PFSK-1 (cell line): ENCODE data around the gene RARRES1.

Experiments
- FOXP2 ChIP-seq: optimal IDR thresholded peaks from 2 replicates; pipeline ENCODE3; 2011; ENCODE audit warnings: borderline replicate concordance, control low read depth, inconsistent platforms; ENCODE audit not compliant: insufficient read depth; ENCODE audit errors: extremely low read length, extremely low read depth
- POLR2AphosphoS5 ChIP-seq: IDR thresholded peaks from 2 replicates; pipeline ENCODE4 v1.6.1; 2012; ENCODE audit warnings: low read depth, mild to moderate bottlenecking, control low read depth, low read length, moderate library complexity
- REST ChIP-seq, 2 experiments: IDR thresholded peaks; 2 replicates each; pipeline versions ENCODE4 v1.6.1 to v1.8.0; 2011 to 2012; ENCODE audit warnings: low read depth in 2 of 2, low read length in 2 of 2, control low read depth in 1 of 2, inconsistent platforms in 1 of 2, mild to moderate bottlenecking in 1 of 2, moderate library complexity in 1 of 2; ENCODE audit not compliant: insufficient read depth in 1 of 2
- SIN3A ChIP-seq: IDR thresholded peaks from 2 replicates; pipeline ENCODE4 v1.6.1; 2012; ENCODE audit warnings: mild to moderate bottlenecking, low read length, moderate library complexity, borderline replicate concordance; ENCODE audit not compliant: insufficient read depth
- TAF1 ChIP-seq: IDR thresholded peaks from 2 replicates; pipeline ENCODE4 v1.6.1; 2012; ENCODE audit warnings: low read length, control low read depth, borderline replicate concordance; ENCODE audit not compliant: insufficient read depth

The RARRES1 gene

GRCh38 chr3:158680861-158681260 is 51.4 kb downstream of the RARRES1 start:
- TF ChIP-seq POLR2AphosphoS5 = no peak
- TF ChIP-seq FOXP2 = no peak
- no peak for TF ChIP-seq TAF1
- no peak for TF ChIP-seq SIN3A
- no peak for TF ChIP-seq REST (IDR thresholded peaks at IDR 0.05; ENCODE audit: insufficient read depth in 1 of 2, low read depth in 2 of 2, low read length in 2 of 2)

DNA sequence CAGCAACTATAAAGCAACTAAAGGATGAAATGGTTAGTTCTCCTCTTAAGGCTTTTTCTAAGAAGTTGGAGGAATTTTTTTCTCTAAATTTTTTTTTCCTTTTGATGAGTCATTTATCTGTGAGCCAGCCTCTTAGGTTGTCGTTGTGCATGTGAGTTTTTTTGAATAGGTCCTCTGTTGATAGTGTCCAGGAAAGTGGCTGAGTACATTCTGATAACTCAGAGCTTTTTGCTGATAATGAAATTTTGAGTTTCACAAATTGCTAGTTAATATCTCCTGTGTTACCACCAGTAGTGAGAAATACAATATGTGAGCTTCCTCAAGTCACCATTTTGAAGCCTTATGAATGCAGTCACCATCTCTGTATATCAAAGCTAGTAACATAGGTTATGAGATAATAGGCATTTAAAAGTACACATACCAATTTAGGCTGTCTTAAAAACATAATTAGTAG is 52.7 kb downstream of the RARRES1 start:
- TF ChIP-seq REST (IDR thresholded peaks at IDR 0.05; ENCODE audit: insufficient read depth in 1 of 2, low read depth in 2 of 2, low read length in 2 of 2) (no peak), TAF1 (no peak), FOXP2 (no peak), POLR2AphosphoS5 (no peak), SIN3A (no peak)

GRCh38 chr3:158678687-158679086 is 53.6 kb downstream of the RARRES1 start:
- no peak for TF ChIP-seq FOXP2
- no peak for TF ChIP-seq REST (IDR thresholded peaks at IDR 0.05; ENCODE audit: insufficient read depth in 1 of 2, low read depth in 2 of 2, low read length in 2 of 2)
- no peak for TF ChIP-seq POLR2AphosphoS5
- TF ChIP-seq TAF1 = no peak
- no peak for TF ChIP-seq SIN3A

DNA sequence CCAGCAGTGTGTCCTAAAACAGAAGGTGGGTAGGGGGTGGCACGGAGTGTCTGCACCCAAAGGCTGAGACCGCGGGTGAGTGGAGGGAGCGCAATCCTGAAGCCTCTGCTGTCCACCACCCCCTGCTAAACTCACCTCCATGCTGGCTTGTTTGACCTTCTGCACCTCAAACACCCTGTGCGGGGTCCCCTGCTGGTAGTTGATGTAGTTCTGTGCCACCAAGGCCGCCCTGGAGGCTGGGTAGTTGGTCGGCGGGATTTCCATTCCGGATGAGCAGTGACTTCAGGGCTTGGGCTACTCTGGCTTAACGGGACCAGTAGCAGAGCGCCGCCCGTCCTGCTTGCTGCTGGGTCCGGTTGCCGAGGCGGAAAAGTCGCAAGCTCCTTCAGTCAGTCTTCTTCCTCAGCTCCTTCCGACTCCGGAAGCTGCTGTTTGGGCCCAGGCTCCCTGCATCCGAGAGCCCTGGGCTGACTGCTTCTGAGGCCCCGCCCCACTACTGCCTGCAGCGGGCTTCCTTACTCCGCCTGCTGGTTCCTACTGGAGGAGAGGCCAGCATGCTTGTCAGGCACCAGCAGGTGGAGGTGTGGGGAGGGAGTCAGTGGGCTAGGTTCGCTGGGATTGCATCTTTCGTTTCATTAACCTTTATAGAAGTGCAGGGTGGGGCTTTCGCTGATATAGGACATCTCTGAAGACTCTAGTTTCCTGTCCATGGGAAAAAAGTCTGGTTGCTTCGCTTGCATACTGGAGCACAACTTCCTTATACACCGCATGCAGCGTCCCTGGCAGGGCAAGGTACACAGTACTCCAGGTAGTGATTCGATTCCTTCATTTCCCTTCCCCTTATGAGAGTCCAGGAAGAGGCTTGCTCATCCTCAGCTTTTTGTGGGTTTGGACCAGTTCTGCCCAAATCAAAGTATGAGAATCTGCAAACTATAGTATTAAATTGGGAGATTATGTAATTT is 59.8 kb downstream of the RARRES1 start, which contains the start of gene LXN:
LXN (minus strand) TSS at position 434 of the 962 bp plus-strand sequence; CDS start at position 264, 170 bp downstream.
- no peak for TF ChIP-seq FOXP2
- no peak for TF ChIP-seq REST (IDR thresholded peaks at IDR 0.05; ENCODE audit: insufficient read depth in 1 of 2, low read depth in 2 of 2, low read length in 2 of 2)
- no peak for TF ChIP-seq POLR2AphosphoS5
- no peak for TF ChIP-seq TAF1
